Measurements from ENCODE around the gene CA12. TPM values are rescaled to one million over a fixed set of nuclear protein-coding genes. Genes with fewer than 3 reads are reported as not detected.

The CA12 gene
- total RNA-seq, 1 donor from 2014 or later = 6.7 TPM

GRCh38 chr15:63358241-63359029 lies 23.2 kb downstream of the CA12 start:
- TF ChIP-seq CTCF (IDR thresholded peaks at IDR 0.05) = no peak
- Histone ChIP-seq H3K27ac (no peak overlapping the region), H3K27me3 (no peaks in the 10 kb centered on the region), H3K36me3 (no peaks in the 10 kb centered on the region), H3K4me3 (no peak overlapping the region), H3K4me1 (no peaks in the 10 kb centered on the region), H3K9me3 (no peaks in the 10 kb centered on the region)
- DNase-seq (no peak), ATAC-seq (no peak)
- intact Hi-C loops (cut with DNase I) = no loop called here

- Histone ChIP-seq H3K36me3 (no peaks in the 10 kb centered on the region), H3K4me1 (no peaks in the 10 kb centered on the region), H3K27me3 (no peaks in the 10 kb centered on the region), H3K4me3 (no peak overlapping the region), H3K9me3 (no peaks in the 10 kb centered on the region), H3K27ac (no peak overlapping the region)
- TF ChIP-seq CTCF (IDR thresholded peaks at IDR 0.05) = no peak
- intact Hi-C loops (cut with DNase I) = no loop called here
- no peak for ATAC-seq
- no peak for DNase-seq
These were observed 23.9 kb downstream of the CA12 start for GRCh38 chr15:63357731-63358130.

- H3K27ac ChIP-seq = no peak overlapping the region
- intact Hi-C loops (cut with DNase I) = no loop called here
- H3K36me3 ChIP-seq = no peaks in the 10 kb centered on the region
- no peak for ATAC-seq
- no peaks in the 10 kb centered on the region for H3K27me3 ChIP-seq
- no peak for DNase-seq
- no peak overlapping the region for H3K4me3 ChIP-seq
- no peak for TF ChIP-seq CTCF (IDR thresholded peaks at IDR 0.05)
- H3K4me1 ChIP-seq = no peaks in the 10 kb centered on the region
- H3K9me3 ChIP-seq = no peaks in the 10 kb centered on the region
These were observed 24.6 kb downstream of the CA12 start for GRCh38 chr15:63357061-63357460.

GRCh38 chr15:63354821-63355650 lies 26.6 kb downstream of the CA12 start:
- H3K36me3 ChIP-seq = no peaks in the 10 kb centered on the region
- TF ChIP-seq CTCF (IDR thresholded peaks at IDR 0.05) = no peak
- no peaks in the 10 kb centered on the region for H3K27me3 ChIP-seq
- DNase-seq (no peak), ATAC-seq (no peak)
- no peaks in the 10 kb centered on the region for H3K9me3 ChIP-seq
- H3K4me3 ChIP-seq = no peak overlapping the region
- H3K27ac ChIP-seq = no peak overlapping the region
- intact Hi-C loops (cut with DNase I) = no loop called here
- no peaks in the 10 kb centered on the region for H3K4me1 ChIP-seq

- H3K4me1 ChIP-seq = no peaks in the 10 kb centered on the region
- no peaks in the 10 kb centered on the region for H3K36me3 ChIP-seq
- H3K27me3 ChIP-seq = no peaks in the 10 kb centered on the region
- ATAC-seq = no peak
- DNase-seq = no peak
- H3K4me3 ChIP-seq = no peak overlapping the region
- intact Hi-C loops (cut with DNase I) = no loop called here
- no peaks in the 10 kb centered on the region for H3K9me3 ChIP-seq
- no peak for TF ChIP-seq CTCF (IDR thresholded peaks at IDR 0.05)
- no peak overlapping the region for H3K27ac ChIP-seq
These were observed 27.8 kb downstream of the CA12 start for GRCh38 chr15:63353887-63354286.

All from upper lobe of right lung (tissue), 1 donor.